Skin of body (tissue), 2 donors: ENCODE results near the gene HPCAL1. TPM values are rescaled to one million over a fixed set of nuclear protein-coding genes. Genes with fewer than 3 reads are reported as not detected.

Experiments
- DNase-seq: peaks from one replicate; lab custom pipeline; 2025; lab: John Stamatoyannopoulos, UW
- total RNA-seq: library from RNA; depleted of rRNA; stranded (reverse); fragments of >200 nt; gene quantifications from one replicate; pipeline ENCODE4 v1.2.3, GENCODE V29; 2014

The HPCAL1 gene
- total RNA-seq, 1 donor from 2014 or later, result 7.9 TPM

GRCh38 chr2:10322973-10323372, 20.3 kb downstream of the HPCAL1 start:
- no peak for DNase-seq

DNA sequence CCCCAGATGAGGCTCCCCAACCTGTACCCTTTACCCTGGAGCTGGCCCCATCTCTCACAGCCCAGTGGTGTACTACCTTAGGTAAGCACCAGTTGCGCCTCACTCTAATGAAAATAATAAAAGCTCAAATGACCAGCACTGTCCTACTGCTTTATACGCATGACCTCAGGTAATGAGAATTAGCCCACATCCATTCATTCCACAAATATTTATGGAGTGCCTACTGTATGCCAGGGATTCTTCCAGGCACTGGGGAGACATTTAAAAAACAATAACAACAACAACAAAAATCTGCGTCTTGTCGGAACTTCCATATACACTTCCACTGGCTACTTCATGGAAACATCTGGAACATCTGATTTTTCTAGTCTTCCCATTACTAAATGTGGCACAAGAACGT, 20.8 kb downstream of the HPCAL1 start:
- DNase-seq, result no peak

- DNase-seq, result peak; percentile 22
Measured at GRCh38 chr2:10324095-10324832, 21.6 kb downstream of the HPCAL1 start.

DNA sequence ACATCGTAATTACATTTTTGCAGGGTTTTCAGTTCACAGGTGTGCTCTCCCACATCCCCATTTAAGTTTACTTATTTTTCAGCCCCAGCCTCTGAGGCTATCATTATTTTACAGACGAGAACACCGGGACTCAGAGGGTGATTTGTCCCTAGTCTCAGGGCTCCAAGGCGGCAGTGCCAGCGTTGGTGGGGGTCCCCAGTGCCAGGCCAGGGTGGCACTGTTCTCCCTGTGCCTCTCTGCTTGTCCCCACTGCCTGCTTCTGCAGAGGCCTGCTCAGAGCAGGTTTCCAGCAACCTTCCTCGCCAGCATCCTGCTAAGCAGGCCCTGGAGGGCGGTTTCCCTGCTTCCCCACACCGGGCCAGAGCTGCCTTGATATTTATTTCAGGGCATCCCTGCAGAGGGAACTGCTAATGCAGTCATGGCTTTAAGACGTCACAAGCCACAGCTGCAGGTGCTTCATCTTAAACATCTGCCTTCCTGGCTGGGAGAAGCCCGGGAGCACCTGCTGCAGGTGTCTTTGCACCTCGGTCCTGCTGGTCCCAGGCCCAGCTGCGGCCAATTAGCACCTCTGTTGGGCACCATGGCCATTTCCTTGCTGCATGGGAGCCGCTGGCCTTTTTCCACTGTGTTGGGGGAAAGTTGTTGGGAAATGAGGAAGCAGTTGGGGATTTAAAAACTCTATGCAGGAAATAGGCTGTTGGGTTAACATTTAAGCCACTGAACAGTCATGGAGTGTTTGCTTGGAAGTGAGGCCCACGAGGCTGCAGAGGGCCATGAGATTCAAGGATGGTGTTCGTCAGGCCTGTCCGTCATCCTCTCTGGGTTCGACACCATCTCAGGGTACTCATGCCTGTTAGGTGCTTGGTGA, 22.8 kb downstream of the HPCAL1 start:
- no peak for DNase-seq

DNA sequence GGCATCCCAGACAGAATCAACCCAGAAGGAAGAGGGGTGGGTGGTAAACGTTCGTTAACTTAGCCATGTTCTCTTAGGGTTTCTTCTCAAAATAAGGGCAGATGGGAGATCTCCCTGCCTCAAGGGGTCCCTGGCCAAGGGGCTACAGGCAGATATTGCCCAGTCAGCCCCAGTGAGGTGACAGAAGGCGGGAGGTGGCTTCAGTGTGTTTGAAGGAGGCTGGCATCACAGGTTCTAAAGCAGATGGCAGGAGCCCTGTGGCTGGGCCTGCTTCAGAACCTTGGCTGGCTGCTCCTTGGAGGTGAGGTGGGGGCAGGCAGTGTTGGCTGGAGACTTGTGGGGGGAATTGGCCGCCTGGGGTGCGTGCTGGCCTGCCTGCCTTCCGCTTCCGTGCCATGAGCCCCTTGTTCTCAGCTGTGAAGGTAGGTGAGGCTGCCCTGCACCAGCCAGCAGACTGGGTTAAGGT, 23.5 kb downstream of the HPCAL1 start:
- no peak for DNase-seq

- no peak for DNase-seq
Measured at GRCh38 chr2:10326707-10327594, 24.2 kb downstream of the HPCAL1 start.

- no peak for DNase-seq
Measured at GRCh38 chr2:10327896-10328669, 25.4 kb downstream of the HPCAL1 start.

DNA sequence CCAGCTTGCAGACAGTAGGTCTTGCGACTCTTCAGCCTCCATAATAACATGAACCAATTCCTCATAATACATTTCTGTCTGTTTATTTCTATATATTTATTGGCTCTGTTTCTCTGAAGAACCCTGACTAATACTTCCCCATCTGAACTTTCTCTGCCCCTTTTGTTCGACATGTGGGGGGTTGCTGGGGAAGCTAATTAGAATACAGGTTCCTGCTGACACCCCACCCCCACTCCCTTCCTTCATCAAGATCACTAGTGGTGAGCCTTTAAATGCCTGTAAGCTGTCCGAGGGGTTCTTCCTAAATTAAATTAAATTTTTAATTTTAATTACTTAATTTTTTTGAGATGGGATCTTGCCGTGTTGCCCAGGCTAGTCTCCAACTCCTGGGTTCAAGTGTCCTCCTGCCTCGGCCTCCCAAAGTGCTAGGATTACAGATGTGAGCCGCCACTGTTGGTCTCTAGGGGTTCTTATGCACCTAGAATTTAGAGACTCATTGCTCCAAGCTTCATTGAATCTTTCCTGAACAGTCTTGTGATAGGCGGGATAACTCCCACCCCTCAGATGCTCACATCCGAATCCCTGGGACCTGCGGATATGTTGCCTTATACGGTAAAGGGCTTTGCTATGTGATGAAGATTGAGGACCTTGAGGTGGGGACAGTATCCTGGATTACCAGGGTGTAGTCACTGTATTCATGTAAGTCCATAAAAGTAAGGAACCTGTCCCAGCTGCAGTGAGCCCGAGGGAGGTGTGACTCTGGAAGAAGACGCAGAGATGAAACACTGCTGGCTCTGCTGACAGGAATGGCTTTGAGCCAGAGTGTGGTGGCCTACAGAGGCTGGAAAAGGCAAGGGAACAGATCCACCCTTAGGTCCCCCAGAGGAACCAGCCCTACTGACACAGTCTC, 26.2 kb downstream of the HPCAL1 start:
- no peak for DNase-seq

DNA sequence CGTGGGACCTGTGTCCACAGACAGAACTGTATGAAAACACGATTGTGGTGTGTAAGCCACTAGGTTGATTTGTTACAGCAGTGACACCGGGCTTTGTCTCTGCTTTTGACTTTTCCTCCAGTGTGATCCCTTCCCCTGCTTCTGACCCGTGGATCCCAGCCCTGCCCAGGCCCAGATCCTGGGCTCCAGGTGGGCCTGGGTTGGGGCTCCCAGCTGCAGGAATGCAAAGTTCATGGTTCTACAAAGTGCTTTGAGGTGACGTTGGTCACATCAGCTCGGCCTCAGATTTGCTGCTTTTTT, 26.8 kb downstream of the HPCAL1 start:
- no peak for DNase-seq

GRCh38 chr2:10329880-10330699, 27.4 kb downstream of the HPCAL1 start:
- no peak for DNase-seq

- DNase-seq, result no peak
Measured at GRCh38 chr2:10330700-10331026, 28.0 kb downstream of the HPCAL1 start.

DNA sequence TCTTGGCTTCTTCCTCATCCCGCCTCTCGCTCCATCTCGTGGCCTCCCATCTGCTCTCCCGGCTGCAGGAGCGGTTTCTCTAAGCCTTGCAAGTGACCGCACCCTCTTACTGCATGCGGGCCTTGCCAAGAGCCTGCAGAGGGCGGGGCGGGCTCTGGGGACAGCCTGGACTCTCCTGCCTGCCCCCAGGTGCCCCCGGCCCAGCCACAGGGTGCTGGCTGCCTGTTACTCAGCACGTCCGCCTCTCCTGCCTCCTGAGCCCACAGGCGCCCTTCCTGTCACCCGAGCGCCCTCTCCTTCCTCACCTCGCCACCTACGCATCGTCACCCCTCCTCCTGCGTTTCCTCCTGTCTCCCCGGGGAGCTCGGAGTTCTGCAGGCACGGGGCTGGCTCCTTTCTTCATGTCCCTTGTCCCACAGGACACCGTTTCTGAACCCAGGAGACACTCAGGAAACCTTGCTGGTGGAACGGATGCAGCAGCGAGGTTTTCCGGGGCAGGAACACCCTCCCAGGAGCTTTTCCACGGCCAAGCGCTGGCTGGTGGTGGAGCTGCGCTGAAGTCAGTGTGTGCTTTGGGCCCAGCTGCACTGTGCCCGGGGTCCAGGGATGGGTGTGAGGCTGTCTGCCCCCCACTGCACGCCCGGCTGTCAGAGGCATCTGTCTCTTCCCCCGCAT, 28.5 kb downstream of the HPCAL1 start:
- DNase-seq, result no peak

- no peak for DNase-seq
Measured at GRCh38 chr2:10331702-10332401, 29.1 kb downstream of the HPCAL1 start.

DNA sequence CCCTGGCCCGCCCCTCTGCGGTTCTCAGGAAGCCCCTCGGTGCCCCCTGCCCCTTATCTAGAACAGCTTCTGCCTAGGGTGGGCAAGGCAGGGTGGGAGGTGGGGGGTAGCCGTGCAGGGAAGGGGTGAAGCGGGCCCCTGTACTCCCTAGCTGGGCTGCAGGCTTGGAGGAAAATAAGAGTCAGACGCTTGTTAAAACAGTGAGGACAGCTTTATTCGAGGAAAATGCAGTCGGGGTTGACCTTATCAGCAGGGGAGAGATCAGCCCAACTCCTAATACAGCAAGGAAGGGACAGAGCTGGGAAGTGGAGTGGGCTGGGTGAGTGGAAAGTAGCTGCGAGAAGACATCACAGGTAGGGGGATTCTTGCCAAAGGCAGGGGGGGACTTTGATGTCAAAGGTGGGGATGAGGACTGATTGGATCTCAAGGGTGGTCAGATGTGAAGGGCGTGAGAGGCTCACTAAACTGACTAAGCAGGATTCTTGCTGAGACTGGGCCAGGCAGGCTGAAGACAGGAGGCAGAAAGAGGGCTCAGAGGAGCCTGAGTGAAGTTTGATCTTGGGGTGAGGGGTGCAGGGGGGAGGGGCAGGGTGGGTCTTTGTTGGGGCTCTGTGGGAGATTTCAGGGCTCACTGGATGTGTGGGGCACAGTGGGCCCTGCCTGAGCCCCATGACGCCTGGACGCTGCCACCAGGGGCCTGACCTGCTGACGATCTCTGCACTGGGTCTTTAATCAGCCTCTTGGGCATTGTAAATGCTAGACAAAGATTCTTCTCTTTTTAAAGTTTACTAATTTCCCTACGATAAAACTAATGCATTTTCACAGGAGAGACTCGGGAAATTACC, 29.9 kb downstream of the HPCAL1 start:
- no peak for DNase-seq

DNA sequence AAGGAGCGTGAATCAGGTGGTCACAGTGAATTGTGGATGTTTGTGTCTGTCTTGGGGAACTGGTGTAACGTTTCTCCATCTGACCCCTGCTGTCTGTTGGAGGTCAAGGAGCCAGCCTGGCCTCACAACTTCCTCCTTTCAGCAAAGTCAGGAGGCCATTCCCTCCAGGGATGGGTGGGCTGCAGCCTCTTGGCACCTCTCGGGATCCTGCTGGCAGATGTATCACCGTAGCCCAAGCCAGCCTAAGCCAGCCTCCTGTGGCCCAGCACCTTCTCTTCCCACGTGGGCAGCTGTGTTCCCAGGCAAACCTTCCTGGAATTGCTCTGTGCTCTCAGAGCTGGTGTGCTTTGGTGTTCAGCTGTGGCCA, 30.5 kb downstream of the HPCAL1 start:
- no peak for DNase-seq

DNA sequence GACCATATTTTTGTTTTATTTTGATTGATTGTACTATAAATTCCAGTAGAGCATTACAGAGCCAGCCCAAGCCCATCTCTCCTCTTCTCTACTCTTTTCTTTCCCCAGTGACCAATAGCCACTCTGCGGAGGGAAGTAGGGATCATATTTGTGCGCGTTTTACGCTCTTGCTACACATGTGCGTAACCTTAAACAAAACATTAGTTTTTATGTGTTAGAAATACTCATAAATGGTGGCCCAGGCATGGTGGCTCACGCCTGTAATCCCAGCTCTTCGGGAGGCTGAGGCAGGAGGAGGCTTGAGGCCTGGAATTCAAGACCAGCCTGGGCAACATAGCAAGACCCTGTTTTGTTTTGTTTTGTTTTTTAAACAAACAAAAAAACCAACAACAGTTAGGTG, 31.3 kb downstream of the HPCAL1 start:
- DNase-seq, result no peak
